HL-60 (cell line): ENCODE measurements around the gene DCAF15.
"Not testable (repeated sequence)": the region's sequence is repeated elsewhere in the genome, so short reads cannot be mapped to it uniquely, and the experiment has no call there.

Source experiments
- DNase-seq, 2 experiments: peaks; one replicate each; pipeline ENCODE4 v3.0.0-alpha.2; 2010 to 2020; ENCODE audit warnings: low read depth in 1 of 2, low spot score in 1 of 2
- H3K27ac ChIP-seq: fragments of 250-450 bp; sonication (Bioruptor Pico); replicated peaks from 2 replicates; pipeline ENCODE4 v1.5.1; 2020; ENCODE audit warnings: mild to moderate bottlenecking, moderate library complexity
- H3K27me3 ChIP-seq: fragments of 250-450 bp; sonication (Bioruptor Pico); 2 replicates; pipeline ENCODE4 v1.5.1; 2021; ENCODE audit warnings: mild to moderate bottlenecking, moderate library complexity; ENCODE audit not compliant: insufficient read depth, poor library complexity, severe bottlenecking
- H3K4me3 ChIP-seq: replicated peaks from 2 replicates; pipeline ENCODE4 v1.5.1; 2011; ENCODE audit warnings: mild to moderate bottlenecking, control low read depth, low read length; ENCODE audit not compliant: insufficient read depth
- GABPA ChIP-seq: IDR thresholded peaks from 2 replicates; pipeline ENCODE4 v1.6.1; 2012; ENCODE audit warnings: low read depth
- POLR2AphosphoS5 ChIP-seq: IDR thresholded peaks from 2 replicates; pipeline ENCODE4 v1.6.1; 2012; ENCODE audit warnings: low read depth
- REST ChIP-seq: IDR thresholded peaks from 2 replicates; pipeline ENCODE4 v1.6.1; 2012; ENCODE audit warnings: low read depth; ENCODE audit not compliant: insufficient replicate concordance
- SPI1 ChIP-seq: IDR thresholded peaks from 2 replicates; pipeline ENCODE4 v1.6.1; 2012; ENCODE audit warnings: low read depth, mild to moderate bottlenecking, borderline replicate concordance
- TF ChIP-seq, protein P1 (sequence below): IDR thresholded peaks from one replicate; pipeline ENCODE4 v1.5.1; 2011; ENCODE audit warnings: low read length, control low read depth, inconsistent platforms; ENCODE audit not compliant: insufficient read depth

The DCAF15 gene

GRCh38 chr19:13969897-13970296, 17.6 kb downstream of the DCAF15 start:
- no peak for TF ChIP-seq SPI1
- TF ChIP-seq, protein P1, sequence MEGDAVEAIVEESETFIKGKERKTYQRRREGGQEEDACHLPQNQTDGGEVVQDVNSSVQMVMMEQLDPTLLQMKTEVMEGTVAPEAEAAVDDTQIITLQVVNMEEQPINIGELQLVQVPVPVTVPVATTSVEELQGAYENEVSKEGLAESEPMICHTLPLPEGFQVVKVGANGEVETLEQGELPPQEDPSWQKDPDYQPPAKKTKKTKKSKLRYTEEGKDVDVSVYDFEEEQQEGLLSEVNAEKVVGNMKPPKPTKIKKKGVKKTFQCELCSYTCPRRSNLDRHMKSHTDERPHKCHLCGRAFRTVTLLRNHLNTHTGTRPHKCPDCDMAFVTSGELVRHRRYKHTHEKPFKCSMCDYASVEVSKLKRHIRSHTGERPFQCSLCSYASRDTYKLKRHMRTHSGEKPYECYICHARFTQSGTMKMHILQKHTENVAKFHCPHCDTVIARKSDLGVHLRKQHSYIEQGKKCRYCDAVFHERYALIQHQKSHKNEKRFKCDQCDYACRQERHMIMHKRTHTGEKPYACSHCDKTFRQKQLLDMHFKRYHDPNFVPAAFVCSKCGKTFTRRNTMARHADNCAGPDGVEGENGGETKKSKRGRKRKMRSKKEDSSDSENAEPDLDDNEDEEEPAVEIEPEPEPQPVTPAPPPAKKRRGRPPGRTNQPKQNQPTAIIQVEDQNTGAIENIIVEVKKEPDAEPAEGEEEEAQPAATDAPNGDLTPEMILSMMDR: no peak
- no peak for TF ChIP-seq POLR2AphosphoS5
- TF ChIP-seq REST: no peak
- TF ChIP-seq GABPA: no peak
- Histone ChIP-seq H3K27me3 (no peaks in the 10 kb centered on the region), H3K4me3 (no peak overlapping the region), H3K27ac (no peak overlapping the region)
- no peak for DNase-seq

DNA sequence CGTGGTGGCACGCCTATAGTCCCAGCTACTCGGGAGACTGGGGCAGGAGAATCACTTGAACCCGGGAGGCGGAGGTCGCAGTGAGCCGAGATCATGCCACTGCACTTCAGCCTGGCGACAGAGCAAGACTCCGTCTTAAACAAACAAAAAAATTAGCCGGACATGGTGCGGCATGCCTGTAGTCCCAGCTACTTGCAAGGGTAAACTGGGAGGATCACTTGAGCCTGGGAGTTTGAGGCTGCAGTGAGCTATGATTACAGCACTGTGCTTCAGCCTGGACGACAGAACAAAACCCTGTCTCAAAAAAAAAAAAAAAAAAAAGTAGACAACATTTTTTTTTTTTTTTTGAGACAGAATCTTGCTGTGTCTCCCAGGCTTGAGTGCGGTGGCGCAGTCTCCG, 19.6 kb downstream of the DCAF15 start:
- not testable (repeated sequence) for H3K27ac ChIP-seq

GRCh38 chr19:13972368-13973155, 20.3 kb downstream of the DCAF15 start:
- Histone ChIP-seq H3K4me3 (no peak overlapping the region), H3K27me3 (no peaks in the 10 kb centered on the region), H3K27ac (no peak overlapping the region)
- DNase-seq: no peak
- TF ChIP-seq POLR2AphosphoS5 (no peak), REST (no peak), SPI1 (no peak), GABPA (no peak)
- TF ChIP-seq, protein P1: no peak

More for the DNA sequence above, 19.6 kb downstream of the DCAF15 start:
- not testable (repeated sequence) for H3K4me3 ChIP-seq, DNase-seq, H3K27me3 ChIP-seq

DNA sequence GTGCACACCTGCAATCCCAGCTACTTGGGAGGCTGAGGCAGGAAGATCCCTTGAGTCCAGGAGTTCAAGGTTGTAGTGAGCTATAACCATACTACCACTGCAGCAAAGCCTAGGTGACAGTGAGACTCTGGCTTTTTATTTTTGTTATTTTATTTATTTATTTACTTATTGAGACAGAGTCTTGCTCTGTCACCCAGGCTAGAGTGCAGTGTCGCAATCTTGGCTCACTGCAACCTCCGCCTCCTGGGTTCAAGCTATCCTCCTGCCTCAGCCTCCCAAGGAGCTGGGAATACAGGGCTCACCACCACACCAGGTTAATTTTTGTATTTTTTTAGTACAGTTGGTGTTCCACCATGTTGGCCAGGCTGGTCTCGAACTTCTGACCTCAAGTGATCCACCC, 21.2 kb downstream of the DCAF15 start:
- H3K27me3 ChIP-seq, H3K27ac ChIP-seq, H3K4me3 ChIP-seq, DNase-seq: not testable (repeated sequence)

GRCh38 chr19:13974073-13974472, 21.8 kb downstream of the DCAF15 start:
- Histone ChIP-seq H3K27me3 (no peaks in the 10 kb centered on the region), H3K27ac (no peak overlapping the region), H3K4me3 (no peak overlapping the region)
- no peak for DNase-seq
- TF ChIP-seq REST (no peak), GABPA (no peak), POLR2AphosphoS5 (no peak), SPI1 (no peak)
- TF ChIP-seq, protein P1: no peak
